ENCODE results near the gene ARSK.

The ARSK gene

GRCh38 chr5:95564450-95564849, 9.5 kb downstream of the ARSK start:
- no peak for DNase-seq

- DNase-seq = no peak
These were observed 10.5 kb downstream of the ARSK start for GRCh38 chr5:95565280-95565920.

GRCh38 chr5:95572016-95572415, 17.1 kb downstream of the ARSK start:
- DNase-seq = no peak

- no peak for DNase-seq
These were observed 26.7 kb downstream of the ARSK start for GRCh38 chr5:95581576-95581975.

DNA sequence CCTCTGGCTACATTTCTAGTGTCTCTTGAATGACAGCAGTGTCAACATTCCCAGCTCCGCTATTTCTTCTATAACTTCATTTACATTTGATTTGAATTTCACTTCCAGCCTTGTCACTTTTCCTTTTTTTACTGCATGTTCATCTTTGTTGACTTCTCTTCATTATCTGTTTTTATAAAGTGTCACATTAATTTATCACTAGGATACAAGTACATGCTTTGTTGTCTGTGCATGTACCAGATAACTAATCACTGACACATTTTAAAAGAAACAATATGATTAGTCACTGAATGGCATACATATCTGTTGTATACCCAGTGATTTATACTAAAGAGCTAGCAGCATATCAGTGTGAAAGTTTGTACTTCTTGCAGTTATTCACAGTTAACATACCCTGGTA, 29.1 kb downstream of the ARSK start:
- no peak for DNase-seq

DNA sequence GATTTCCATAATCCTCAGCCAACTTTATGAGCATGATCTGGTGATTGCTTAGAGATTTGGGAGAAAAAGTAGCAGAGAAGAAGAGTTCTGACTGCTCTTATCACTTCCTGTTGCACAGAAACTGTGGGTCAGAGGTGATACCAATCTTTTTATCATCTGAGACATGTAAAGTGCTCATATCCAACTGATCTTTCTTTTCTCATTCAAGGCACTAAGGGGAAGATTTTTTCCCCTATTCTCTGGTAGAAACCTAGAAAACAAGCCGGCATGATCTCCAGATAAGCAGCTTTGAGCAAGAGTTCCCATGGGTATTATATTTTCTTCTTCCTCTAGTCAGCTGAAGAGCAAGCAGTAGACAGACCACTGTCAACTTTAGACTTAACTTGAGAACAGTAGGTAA, 36.0 kb downstream of the ARSK start:
- DNase-seq = no peak

GRCh38 chr5:95591490-95591901, 36.6 kb downstream of the ARSK start:
- DNase-seq = no peak

- no peak for DNase-seq
These were observed 40.5 kb downstream of the ARSK start for GRCh38 chr5:95595289-95595931.

DNA sequence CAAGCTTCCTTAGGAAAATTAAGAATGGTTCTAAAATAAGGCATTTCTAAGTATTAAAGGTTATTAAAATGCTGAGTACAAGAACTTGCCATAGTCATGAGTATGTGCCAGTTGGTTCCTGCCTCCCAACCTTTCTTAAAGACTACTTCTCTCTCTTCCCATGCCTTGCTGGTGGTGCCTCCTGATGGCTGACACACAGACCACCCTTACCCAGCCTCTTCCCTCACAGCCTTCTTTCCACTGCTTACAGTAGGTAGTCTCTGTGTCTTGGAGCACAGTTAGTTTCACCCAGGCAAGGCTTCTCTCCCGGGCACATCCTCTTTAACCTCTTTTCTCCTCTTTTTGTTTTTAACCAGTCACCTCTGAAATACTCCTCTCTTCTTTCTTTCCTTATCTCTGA, 44.4 kb downstream of the ARSK start:
- DNase-seq = no peak

GRCh38 chr5:95600557-95600956, 45.7 kb downstream of the ARSK start:
- no peak for DNase-seq

GRCh38 chr5:95605786-95606185, 50.9 kb downstream of the ARSK start:
- no peak for DNase-seq

DNA sequence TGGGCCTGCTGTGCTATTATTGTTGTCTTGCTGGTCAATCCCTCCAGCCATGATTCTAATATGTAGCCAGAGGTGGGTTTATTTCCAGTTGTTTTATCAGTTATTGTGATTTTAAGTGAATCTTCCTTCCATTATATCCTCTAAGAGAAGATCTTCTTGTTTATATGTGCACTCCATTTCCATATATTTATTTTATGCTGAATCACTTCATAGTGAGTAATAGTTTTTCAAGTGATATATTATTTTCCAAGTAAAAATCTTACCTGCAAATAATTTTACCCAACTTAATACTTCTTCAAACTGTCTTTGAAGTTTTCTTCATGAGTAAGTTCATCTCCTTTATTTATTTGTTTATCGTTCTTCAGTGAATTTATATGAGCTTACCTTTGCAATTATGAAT, 51.5 kb downstream of the ARSK start:
- no peak for DNase-seq

DNA sequence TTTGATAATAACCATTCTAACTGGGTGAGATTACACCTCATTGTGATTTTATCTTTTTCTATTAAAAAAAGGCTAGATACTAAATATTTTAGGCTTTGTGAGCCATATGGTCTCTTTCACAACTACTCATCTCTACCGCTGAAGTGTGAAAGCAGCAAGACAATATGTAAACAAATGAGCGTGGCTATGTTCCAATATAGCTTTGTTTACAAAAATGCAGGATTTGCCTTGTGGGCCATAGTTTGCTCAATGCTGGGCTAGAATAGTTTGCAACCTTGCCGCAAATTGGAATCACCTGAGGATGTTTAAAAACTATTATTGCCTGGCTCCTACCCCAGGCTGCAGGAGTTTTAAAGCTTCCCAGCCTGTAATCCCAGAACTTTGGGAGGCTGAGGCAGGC, 54.8 kb downstream of the ARSK start:
- no peak for DNase-seq

DNA sequence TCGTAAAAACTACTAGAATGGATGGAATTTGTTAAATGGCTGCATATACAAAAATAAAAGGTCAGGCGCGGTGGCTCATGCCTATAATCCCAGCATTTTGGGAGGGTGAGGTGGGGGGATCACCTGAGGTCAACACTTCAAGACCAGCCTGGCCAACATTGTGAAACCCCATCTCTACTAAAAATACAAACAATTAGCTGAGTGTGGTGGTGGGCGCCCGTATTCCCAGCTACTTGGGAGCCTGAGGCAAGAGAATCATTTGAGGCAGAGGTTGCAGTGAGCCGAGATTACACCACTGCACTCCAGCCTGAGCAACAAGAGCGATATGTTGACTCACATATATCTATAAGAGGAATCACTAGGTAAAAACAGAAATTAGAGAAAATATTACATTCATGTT, 55.6 kb downstream of the ARSK start:
- DNase-seq = no peak

DNA sequence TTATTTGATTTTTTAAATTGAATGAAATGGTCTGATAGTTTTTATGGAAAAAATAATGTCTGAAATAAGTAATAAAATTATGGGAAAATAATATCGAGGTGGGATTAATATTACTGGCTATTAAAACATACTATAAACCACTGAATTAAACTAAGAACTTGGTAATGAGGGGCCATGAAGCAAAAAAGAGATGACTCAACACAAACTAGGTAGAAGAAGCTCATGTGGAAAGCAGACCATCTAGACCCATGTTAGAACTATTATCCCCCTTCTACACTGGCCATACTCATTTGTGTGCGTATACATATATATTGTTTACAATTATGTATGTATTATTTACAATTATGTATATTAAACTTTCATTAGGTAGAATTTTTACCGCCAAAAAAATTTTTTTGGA, 56.5 kb downstream of the ARSK start:
- no peak for DNase-seq

DNA sequence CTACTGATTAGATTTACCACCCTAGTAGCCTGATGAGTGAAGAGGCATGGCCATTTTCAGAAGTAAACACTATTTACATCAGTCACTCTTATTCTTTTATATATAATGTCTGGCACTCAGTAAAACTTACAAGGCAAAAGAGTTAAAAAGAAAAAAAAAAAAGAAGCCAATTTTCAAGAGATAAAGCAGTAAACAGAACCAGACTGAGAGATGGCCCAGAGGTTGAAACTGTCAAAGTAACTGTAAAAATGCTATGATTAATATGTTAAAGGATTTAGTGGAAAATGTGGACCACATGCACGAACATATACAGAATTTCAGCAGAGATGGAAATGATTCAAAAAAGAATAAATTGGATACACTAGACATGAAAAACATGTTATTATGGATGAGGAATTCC, 58.6 kb downstream of the ARSK start:
- no peak for DNase-seq

GRCh38 chr5:95615164-95615467, 60.2 kb downstream of the ARSK start:
- no peak for DNase-seq

DNA sequence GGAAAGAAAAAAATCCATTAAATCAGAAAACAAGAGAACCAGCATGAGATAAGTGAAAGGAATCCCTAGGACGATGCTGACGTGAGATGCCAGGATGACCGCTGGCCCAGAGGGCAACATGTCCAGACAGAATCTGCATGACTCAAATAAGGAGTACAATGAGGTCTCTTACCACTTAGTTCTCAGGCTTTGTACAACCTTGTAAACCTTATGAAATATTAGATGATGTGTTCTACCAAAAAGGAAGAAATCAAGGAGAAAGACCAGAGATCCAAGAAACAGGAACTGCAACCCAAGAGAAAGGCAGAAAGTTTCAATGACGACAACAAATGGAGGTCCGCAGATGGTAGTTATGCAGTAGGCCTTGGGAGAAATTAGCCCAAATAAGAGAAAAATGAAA, 62.2 kb downstream of the ARSK start:
- DNase-seq = no peak

GRCh38 chr5:95619096-95619495, 64.2 kb downstream of the ARSK start:
- DNase-seq = no peak

DNA sequence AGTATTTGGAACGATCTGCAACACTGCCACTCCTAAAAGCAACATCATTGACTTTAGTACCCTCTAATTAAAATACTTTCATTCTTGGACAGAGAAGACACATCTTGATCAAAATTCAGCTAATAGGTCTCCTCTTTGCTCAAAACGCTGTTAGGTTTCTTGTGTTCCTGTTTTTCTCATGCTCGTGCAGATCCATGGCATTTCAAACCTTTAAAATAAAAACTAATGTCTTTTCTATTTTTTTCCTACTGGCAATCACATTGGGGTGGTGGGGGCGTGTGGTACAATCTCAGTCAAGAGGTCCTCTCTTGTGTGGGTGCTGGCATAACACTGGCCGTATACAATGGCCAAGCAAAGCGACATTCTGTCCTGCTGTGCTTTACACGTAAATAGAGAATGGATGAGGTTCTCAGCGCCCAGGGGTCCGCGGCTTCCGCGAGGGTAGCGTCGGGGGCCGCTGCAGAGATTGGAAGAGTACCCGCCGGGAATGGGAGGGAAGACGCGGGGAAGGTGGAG, 64.7 kb downstream of the ARSK start:
- no peak for DNase-seq

GRCh38 chr5:95620030-95620869, 65.3 kb downstream of the ARSK start, which contains the start of gene GPR150:
TSS of gene GPR150 (plus strand) at chr5:95620087. CDS start at chr5:95620276, 189 bp downstream.
- peak; percentile 73 for DNase-seq

GRCh38 chr5:95620870-95621838, 66.3 kb downstream of the ARSK start:
- peak; percentile 60 for DNase-seq
